Renal cortex interstitium (tissue), 15 donors: ENCODE results near the gene SPINT1. TPM values are rescaled to one million over a fixed set of nuclear protein-coding genes. Genes with fewer than 3 reads are reported as not detected.

ENCODE experiments used
- DNase-seq, 11 donors: peaks; one replicate each; pipeline ENCODE4 v3.0.0-alpha.2; 2013; ENCODE audit warnings: low read depth in 9 of 11, low spot score in 4 of 11; ENCODE audit errors: extremely low read depth in 1 of 11
- long read RNA-seq, 16 experiments: transcript quantifications; one replicate each; lab custom pipeline, GENCODE V29; 2026
- polyA plus RNA-seq, 3 donors: library from polyadenylated mRNA; unstranded; fragments of 120-200 nt; gene quantifications; one replicate each; pipeline ENCODE4 v1.2.1, GENCODE V29; 2013; ENCODE audit not compliant: insufficient read length in 3 of 3

Gene SPINT1
- 10 to 100 TPM; 51.5 to 76.8 (median 67.8) TPM for polyA plus RNA-seq
- long read RNA-seq, donor 1, partial matches to known transcripts = 13 of 20 reads
- long read RNA-seq, donor 1, other reads (novel, unspliced or antisense) = 0 of 20 reads
- long read RNA-seq, donor 2, partial matches to known transcripts = 5 of 9 reads
- long read RNA-seq, donor 2, other reads (novel, unspliced or antisense) = 0 of 9 reads
- long read RNA-seq, donor 3, partial matches to known transcripts = 0 of 10 reads
- long read RNA-seq, donor 3, other reads (novel, unspliced or antisense) = 0 of 10 reads
- long read RNA-seq, donor 4, partial matches to known transcripts = 0 of 4 reads
- long read RNA-seq, donor 4, other reads (novel, unspliced or antisense) = 0 of 4 reads
- long read RNA-seq, donor 5 = 0 reads
- long read RNA-seq, donor 6, partial matches to known transcripts = 0 of 4 reads
- long read RNA-seq, donor 6, other reads (novel, unspliced or antisense) = 0 of 4 reads
- long read RNA-seq, donor 7, partial matches to known transcripts = 37 of 47 reads
- long read RNA-seq, donor 7, other reads (novel, unspliced or antisense) = 6 of 47 reads
- long read RNA-seq, donor 8 = 0 reads
- long read RNA-seq, donor 9 = 0 reads
- long read RNA-seq, donor 10, partial matches to known transcripts = 7 of 13 reads
- long read RNA-seq, donor 10, other reads (novel, unspliced or antisense) = 0 of 13 reads
- long read RNA-seq, donor 11, transcript SPINT1-202 (11 exons, 2,456 nt) = major isoform, 5 of 8 reads
- long read RNA-seq, donor 11, partial matches to known transcripts = 0 of 8 reads
- long read RNA-seq, donor 11, other reads (novel, unspliced or antisense) = 0 of 8 reads
- long read RNA-seq, donor 12, partial matches to known transcripts = 0 of 3 reads
- long read RNA-seq, donor 12, other reads (novel, unspliced or antisense) = 0 of 3 reads
- long read RNA-seq, donor 13 = 0 reads
- long read RNA-seq, donor 14, partial matches to known transcripts = 0 of 3 reads
- long read RNA-seq, donor 14, other reads (novel, unspliced or antisense) = 0 of 3 reads
- long read RNA-seq, donor 15, partial matches to known transcripts = 0 of 4 reads
- long read RNA-seq, donor 15, other reads (novel, unspliced or antisense) = 0 of 4 reads
- long read RNA-seq, donor 16, transcript SPINT1-201 (11 exons, 3,056 nt) = minor isoform, 8 of 29 reads
- long read RNA-seq, donor 16, transcript SPINT1-202 (11 exons, 2,456 nt) = major isoform, 9 of 29 reads
- long read RNA-seq, donor 16, partial matches to known transcripts = 6 of 29 reads
- long read RNA-seq, donor 16, other reads (novel, unspliced or antisense) = 0 of 29 reads

GRCh38 chr15:40843885-40844695 lies at the start of gene SPINT1:
Gene SPINT1, plus strand, starts transcription at chr15:40844048. Its CDS starts 507 bp downstream, at chr15:40844555.
- no peak for DNase-seq

GRCh38 chr15:40796041-40796440 lies 47.8 kb upstream of the SPINT1 start:
- DNase-seq = no peak

- no peak for DNase-seq
These were observed 47.3 kb upstream of the SPINT1 start for GRCh38 chr15:40796512-40796911.

GRCh38 chr15:40799523-40799922 lies 44.3 kb upstream of the SPINT1 start:
- no peak for DNase-seq

GRCh38 chr15:40803076-40803475 lies 40.8 kb upstream of the SPINT1 start:
- no peak for DNase-seq

GRCh38 chr15:40803688-40804087 lies 40.2 kb upstream of the SPINT1 start:
- DNase-seq = no peak

- DNase-seq = no peak
These were observed 37.2 kb upstream of the SPINT1 start for GRCh38 chr15:40806672-40807027.

GRCh38 chr15:40807028-40807887 lies 36.6 kb upstream of the SPINT1 start, which contains the start of the genes DNAJC17 and ZFYVE19:
Gene DNAJC17, minus strand, starts transcription at chr15:40807473. Its CDS starts 27 bp downstream, at chr15:40807446.
Gene ZFYVE19, plus strand, starts transcription at chr15:40807089. Its CDS starts 501 bp downstream, at chr15:40807590.
- peak; percentile 92 to 98 (median 96) for DNase-seq

- peak in 1 of 11 donors; percentile 48 for DNase-seq
These were observed 35.9 kb upstream of the SPINT1 start for GRCh38 chr15:40807888-40808461.

- DNase-seq = no peak
These were observed 34.9 kb upstream of the SPINT1 start for GRCh38 chr15:40808861-40809450.

GRCh38 chr15:40812721-40813425 lies 31.0 kb upstream of the SPINT1 start:
- DNase-seq = no peak

GRCh38 chr15:40815042-40815698 lies 28.7 kb upstream of the SPINT1 start:
- DNase-seq = peak in 4 of 11 donors; percentile 24 to 51 (median 34)

GRCh38 chr15:40819048-40819447 lies 24.8 kb upstream of the SPINT1 start:
- DNase-seq = no peak

- no peak for DNase-seq
These were observed 22.7 kb upstream of the SPINT1 start for GRCh38 chr15:40821195-40821594.

GRCh38 chr15:40823572-40824343 lies 20.1 kb upstream of the SPINT1 start:
- DNase-seq = no peak
